Activated T-cell treated with anti-CD3 and anti-CD28 coated beads, Interleukin-2, amount 50 U/mL, for 4 hours (primary cell): Measurements from ENCODE around the gene ZNF292. TPM values are rescaled to one million over a fixed set of nuclear protein-coding genes. Genes with fewer than 3 reads are reported as not detected.
"Not testable (repeated sequence)": the region's sequence is repeated elsewhere in the genome, so short reads cannot be mapped to it uniquely, and the experiment has no call there.

Source experiments
- ATAC-seq, 2 donors: fragments of 200-7000 bp; cut with Tn5 transposase; one replicate each; pipeline ENCODE4 v1.10.0; 2021
- DNase-seq: peaks from one replicate; pipeline ENCODE4 v3.0.0-alpha.2; 2020
- H3K27me3 Mint-ChIP-seq: one replicate; pipeline ENCODE4 v1.8.0; 2021; ENCODE audit warnings: low read depth, mixed read lengths
- H3K36me3 Mint-ChIP-seq: one replicate; pipeline ENCODE4 v1.8.0; 2022; ENCODE audit warnings: mixed read lengths; ENCODE audit not compliant: insufficient read depth
- H3K4me1 Mint-ChIP-seq: one replicate; pipeline ENCODE4 v1.8.0; 2021; ENCODE audit warnings: low read depth, mixed read lengths
- H3K4me3 Mint-ChIP-seq: one replicate; pipeline ENCODE4 v1.8.0; 2021; ENCODE audit warnings: mild to moderate bottlenecking, moderate library complexity, mixed read lengths
- H3K9me3 Mint-ChIP-seq: one replicate; pipeline ENCODE4 v1.8.0; 2021; ENCODE audit warnings: mixed read lengths
- total RNA-seq, 3 donors: library from RNA; stranded (reverse); gene quantifications; one replicate each; pipeline ENCODE4 v1.2.1, GENCODE V29; 2021

ZNF292 gene
- total RNA-seq, 3 donors from 2014 or later = 26.5 to 46.3 (median 38.2) TPM

DNA sequence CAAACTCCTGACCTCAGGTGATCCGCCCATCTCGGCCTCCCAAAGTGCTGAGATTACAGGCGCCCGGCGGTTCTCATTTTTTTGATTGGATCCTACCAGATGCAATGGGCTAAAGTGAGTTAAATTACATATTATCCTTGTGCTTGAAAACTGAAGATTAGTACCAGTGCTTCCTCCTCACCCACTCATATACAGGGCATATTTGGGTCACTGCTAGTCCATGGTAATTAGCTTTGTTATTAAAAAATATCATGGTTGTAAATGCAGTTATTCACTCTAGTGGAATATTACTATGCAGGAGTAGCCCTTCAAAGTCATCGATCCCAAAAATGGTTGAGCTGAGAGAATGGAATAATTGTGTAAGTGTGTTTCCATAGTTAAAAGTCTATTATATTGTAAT lies 26.5 kb downstream of the ZNF292 start:
- peaks cover 51% of the 10 kb centered on the region for H3K36me3 Mint-ChIP-seq
- H3K4me1 Mint-ChIP-seq = peaks cover 81% of the 10 kb centered on the region
- no peaks in the 10 kb centered on the region for H3K27me3 Mint-ChIP-seq
- peak overlapping the region; percentile 16 for H3K4me3 Mint-ChIP-seq
- DNase-seq = no peak
- H3K9me3 Mint-ChIP-seq = peaks cover 3% of the 10 kb centered on the region
- peak in 1 of 2 donors; percentile 2 for ATAC-seq

DNA sequence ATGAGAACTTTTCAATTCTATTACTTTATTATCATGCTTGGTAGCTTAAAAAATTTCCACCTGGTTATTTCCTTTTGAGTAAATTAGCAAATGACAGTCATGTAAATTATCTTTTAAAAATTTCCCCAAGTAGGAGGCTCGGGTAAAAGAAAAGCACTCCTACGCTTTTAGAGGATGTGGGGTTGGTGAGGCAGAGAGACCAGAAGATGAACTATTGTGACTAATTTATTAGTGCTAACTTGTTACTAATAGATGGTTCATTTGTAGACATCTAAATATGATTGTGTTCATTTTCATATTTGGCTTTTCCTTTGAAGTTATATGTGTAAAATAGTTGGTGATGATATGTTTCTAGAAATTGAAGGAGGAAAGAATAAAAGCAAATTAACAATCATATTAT lies 27.0 kb downstream of the ZNF292 start:
- H3K9me3 Mint-ChIP-seq = peaks cover 1% of the 10 kb centered on the region
- DNase-seq (no peak), ATAC-seq (peak; percentile 67 to 83)
- H3K36me3 Mint-ChIP-seq = peaks cover 47% of the 10 kb centered on the region
- H3K4me3 Mint-ChIP-seq = peak overlapping the region; percentile 16
- peaks cover 77% of the 10 kb centered on the region for H3K4me1 Mint-ChIP-seq
- no peaks in the 10 kb centered on the region for H3K27me3 Mint-ChIP-seq

DNA sequence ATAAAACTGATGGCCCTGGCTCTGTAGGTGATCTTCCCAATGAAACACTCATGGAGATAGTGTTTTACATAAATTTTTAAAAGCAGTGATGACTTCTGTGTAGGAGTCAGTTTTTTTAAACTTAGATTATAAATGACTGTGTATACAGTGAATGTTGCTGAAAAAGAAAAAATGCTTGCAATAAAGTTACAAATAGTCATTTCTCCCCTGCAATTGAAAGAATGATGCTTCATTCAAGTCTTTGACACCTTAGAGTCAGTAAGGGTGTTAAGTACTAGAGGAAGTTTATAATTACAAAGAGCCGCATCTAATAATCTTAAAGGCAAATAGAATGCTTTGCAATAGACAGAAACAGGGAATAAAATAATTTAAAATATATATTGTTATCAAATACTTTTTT lies 27.6 kb downstream of the ZNF292 start:
- H3K36me3 Mint-ChIP-seq = peaks cover 42% of the 10 kb centered on the region

GRCh38 chr6:87183687-87184086 lies 28.3 kb downstream of the ZNF292 start:
- H3K27me3 Mint-ChIP-seq = no peaks in the 10 kb centered on the region
- no peak overlapping the region for H3K4me3 Mint-ChIP-seq
- DNase-seq (no peak), ATAC-seq (no peak)
- peaks cover 37% of the 10 kb centered on the region for H3K36me3 Mint-ChIP-seq
- peaks cover 72% of the 10 kb centered on the region for H3K4me1 Mint-ChIP-seq
- H3K9me3 Mint-ChIP-seq = no peaks in the 10 kb centered on the region

More for the DNA sequence above, 27.6 kb downstream of the ZNF292 start:
- Mint-ChIP-seq H3K9me3 (no peaks in the 10 kb centered on the region), H3K4me3 (peak overlapping the region; percentile 31), H3K27me3 (no peaks in the 10 kb centered on the region), H3K4me1 (peaks cover 75% of the 10 kb centered on the region)
- DNase-seq = no peak
- ATAC-seq = peak; percentile 80 to 91

DNA sequence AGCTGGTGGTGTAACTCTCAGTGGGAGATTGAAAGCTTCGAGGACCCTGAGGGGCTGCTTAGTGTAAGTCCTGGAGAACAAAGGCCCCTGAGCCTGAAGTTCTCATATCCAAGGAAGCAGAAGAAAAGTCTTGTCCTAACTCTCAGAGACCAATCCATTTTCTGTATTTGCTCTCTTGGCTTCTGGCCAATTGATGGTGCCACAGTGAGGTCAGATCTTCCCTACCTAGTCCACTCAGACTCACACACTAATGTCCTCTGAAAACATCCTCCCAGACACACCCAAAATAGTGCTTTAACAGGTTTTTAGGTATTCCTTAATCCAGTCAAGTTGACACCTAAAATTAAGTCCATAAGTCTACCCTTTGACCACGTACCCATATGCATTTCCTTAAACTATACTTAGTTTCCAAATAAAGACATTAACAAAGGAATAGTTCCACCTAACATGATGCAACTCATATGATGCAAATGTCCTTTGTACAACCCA lies 29.4 kb downstream of the ZNF292 start:
- H3K4me3 Mint-ChIP-seq = no peak overlapping the region
- H3K9me3 Mint-ChIP-seq = no peaks in the 10 kb centered on the region
- H3K4me1 Mint-ChIP-seq = peaks cover 69% of the 10 kb centered on the region
- ATAC-seq = no peak
- H3K36me3 Mint-ChIP-seq = peaks cover 36% of the 10 kb centered on the region
- H3K27me3 Mint-ChIP-seq = no peaks in the 10 kb centered on the region
- no peak for DNase-seq

DNA sequence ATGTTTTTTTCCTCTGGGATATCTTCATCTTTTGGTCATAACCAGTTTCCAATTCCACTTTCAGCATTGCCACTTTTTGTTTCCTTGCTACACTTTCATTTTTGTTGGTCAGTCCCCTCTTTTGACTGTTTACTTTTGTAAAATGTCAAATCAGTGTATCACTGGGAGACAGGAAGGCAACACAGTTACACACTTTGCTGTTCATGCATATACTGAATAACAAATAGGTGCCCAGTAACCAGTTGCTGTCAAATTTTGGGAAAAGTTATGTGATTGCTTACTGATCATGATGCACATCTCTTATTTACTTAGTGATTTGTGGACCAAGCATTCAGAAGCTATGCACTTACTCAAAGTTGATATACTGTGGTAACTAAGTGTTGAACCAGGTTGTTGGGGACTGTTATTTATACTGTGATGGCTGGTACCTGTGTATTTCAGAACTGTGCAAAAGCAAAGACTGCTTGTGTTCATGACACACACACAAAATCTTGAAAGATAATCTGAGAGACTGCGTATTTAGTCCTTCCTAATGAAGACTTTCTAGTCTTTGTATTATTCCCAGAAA lies 41.0 kb downstream of the ZNF292 start:
- Mint-ChIP-seq H3K36me3 (peaks cover 11% of the 10 kb centered on the region), H3K4me1 (peaks cover 82% of the 10 kb centered on the region), H3K9me3 (no peaks in the 10 kb centered on the region), H3K4me3 (no peak overlapping the region), H3K27me3 (no peaks in the 10 kb centered on the region)
- ATAC-seq (peak; percentile 27 to 32), DNase-seq (no peak)

DNA sequence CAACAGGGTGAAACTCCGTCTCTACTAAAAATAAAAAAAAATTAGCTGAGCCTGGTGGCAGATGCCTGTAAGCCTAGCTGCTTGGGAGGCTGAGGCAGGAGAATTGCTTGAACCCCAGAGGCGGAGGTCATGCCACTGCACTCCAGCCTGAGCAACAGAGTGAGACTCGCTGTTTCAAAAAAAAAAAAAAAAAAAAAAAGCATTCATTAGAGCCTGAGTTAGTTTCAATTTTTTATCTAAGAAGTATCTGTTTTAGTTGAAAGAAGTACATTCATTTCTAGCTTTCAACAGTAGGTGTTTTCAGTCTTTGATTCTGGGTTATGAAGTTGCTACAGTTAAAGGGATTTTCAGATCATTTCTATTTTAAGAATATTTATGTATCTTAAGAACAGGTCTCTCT lies 42.2 kb downstream of the ZNF292 start:
- peak; percentile 74 to 77 for ATAC-seq
- no peak overlapping the region for H3K4me3 Mint-ChIP-seq
- no peaks in the 10 kb centered on the region for H3K27me3 Mint-ChIP-seq
- peaks cover 11% of the 10 kb centered on the region for H3K36me3 Mint-ChIP-seq
- peaks cover 84% of the 10 kb centered on the region for H3K4me1 Mint-ChIP-seq
- DNase-seq = no peak
- H3K9me3 Mint-ChIP-seq = no peaks in the 10 kb centered on the region

- peaks cover 80% of the 10 kb centered on the region for H3K4me1 Mint-ChIP-seq
Measured at GRCh38 chr6:87198022-87198810, 42.9 kb downstream of the ZNF292 start.

DNA sequence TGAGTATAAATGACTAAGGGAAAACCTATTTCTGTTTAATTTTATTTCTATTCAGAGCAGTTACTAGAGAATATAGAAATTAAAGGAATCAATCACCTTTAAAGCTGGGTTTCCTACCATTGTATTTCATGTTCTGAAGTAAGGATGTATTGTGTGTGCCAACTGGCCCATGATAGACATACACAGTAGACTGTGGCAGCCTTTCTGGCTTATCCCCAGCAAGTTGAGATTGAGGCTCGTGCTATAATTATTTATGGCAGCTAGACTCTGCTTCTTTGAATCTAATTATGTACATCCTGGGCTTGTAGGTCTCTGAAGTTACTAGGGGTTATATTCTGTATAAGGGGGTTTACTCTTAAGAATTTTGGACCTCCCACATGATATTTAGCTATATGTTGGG lies 44.4 kb downstream of the ZNF292 start:
- peaks cover 19% of the 10 kb centered on the region for H3K36me3 Mint-ChIP-seq
- H3K4me3 Mint-ChIP-seq = no peak overlapping the region
- no peak for ATAC-seq
- no peaks in the 10 kb centered on the region for H3K9me3 Mint-ChIP-seq
- H3K27me3 Mint-ChIP-seq = no peaks in the 10 kb centered on the region
- H3K4me1 Mint-ChIP-seq = peaks cover 81% of the 10 kb centered on the region
- no peak for DNase-seq

More at GRCh38 chr6:87198022-87198810, 42.9 kb downstream of the ZNF292 start:
- not testable (repeated sequence) for DNase-seq, H3K27me3 Mint-ChIP-seq, H3K9me3 Mint-ChIP-seq, H3K4me3 Mint-ChIP-seq, ATAC-seq
- peaks cover 11% of the 10 kb centered on the region for H3K36me3 Mint-ChIP-seq

- Mint-ChIP-seq H3K36me3 (peaks cover 21% of the 10 kb centered on the region), H3K4me1 (peaks cover 82% of the 10 kb centered on the region), H3K27me3 (no peaks in the 10 kb centered on the region), H3K9me3 (no peaks in the 10 kb centered on the region), H3K4me3 (no peak overlapping the region)
- ATAC-seq (no peak), DNase-seq (no peak)
Measured at GRCh38 chr6:87200469-87201175, 45.3 kb downstream of the ZNF292 start.

DNA sequence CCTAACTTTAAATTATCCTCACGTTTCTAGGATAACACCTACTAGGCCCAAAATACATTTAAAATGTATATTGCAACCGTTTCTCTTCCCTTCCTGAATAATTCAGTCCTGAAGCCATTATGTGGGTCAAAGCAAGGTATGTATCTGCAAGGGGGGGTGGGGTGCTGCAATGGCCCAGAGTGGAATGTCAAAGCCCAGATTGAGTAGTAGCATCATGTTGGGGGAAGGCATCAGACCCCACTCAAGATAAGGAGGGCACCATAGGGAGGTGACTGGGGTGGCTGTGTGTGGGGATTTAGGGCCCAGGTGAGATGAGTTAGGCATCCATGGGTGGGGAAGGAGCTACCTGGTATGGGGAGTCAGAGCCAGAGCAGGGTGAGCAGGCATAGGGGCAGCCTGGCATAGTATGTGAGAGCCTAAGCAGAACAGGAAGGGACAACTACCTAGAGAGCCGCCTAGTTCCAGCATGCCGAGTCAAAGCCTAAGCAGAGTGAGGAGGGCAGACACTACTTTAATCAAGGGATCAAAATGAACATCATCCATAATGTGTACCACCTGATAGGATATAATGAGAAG lies 48.2 kb downstream of the ZNF292 start:
- H3K9me3 Mint-ChIP-seq = no peaks in the 10 kb centered on the region
- H3K36me3 Mint-ChIP-seq = peaks cover 31% of the 10 kb centered on the region
- peaks cover 79% of the 10 kb centered on the region for H3K4me1 Mint-ChIP-seq
- ATAC-seq = no peak
- H3K27me3 Mint-ChIP-seq = no peaks in the 10 kb centered on the region
- DNase-seq = no peak
- no peak overlapping the region for H3K4me3 Mint-ChIP-seq

DNA sequence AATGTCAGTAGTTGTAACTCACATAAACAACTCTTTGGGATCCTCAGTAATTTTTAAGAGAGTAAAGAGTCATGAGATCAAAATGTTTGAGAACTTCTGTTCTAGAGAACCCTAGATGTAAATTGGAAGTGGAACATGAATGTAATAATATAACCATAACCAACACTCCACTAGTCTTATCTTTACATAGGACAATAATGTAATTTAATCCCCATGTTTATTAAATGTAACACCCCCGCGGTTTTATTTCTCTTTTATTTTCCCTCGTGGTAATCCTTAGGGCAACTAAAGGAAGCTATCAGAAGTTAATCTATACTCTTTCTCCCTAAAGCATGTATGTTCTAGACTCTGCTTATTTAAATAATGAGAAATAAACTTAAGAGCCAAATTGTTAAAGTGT lies 54.4 kb downstream of the ZNF292 start:
- no peak for DNase-seq
- Mint-ChIP-seq H3K36me3 (peaks cover 32% of the 10 kb centered on the region), H3K9me3 (no peaks in the 10 kb centered on the region), H3K4me3 (no peak overlapping the region), H3K4me1 (peaks cover 84% of the 10 kb centered on the region), H3K27me3 (no peaks in the 10 kb centered on the region)
- no peak for ATAC-seq

GRCh38 chr6:87210979-87211378 lies 55.6 kb downstream of the ZNF292 start:
- H3K27me3 Mint-ChIP-seq = no peaks in the 10 kb centered on the region
- H3K4me1 Mint-ChIP-seq = peaks cover 77% of the 10 kb centered on the region
- no peaks in the 10 kb centered on the region for H3K9me3 Mint-ChIP-seq
- DNase-seq (no peak), ATAC-seq (peak; percentile 97 to 100)
- peaks cover 30% of the 10 kb centered on the region for H3K36me3 Mint-ChIP-seq
- no peak overlapping the region for H3K4me3 Mint-ChIP-seq

GRCh38 chr6:87212596-87212995 lies 57.2 kb downstream of the ZNF292 start:
- Mint-ChIP-seq H3K27me3 (no peaks in the 10 kb centered on the region), H3K4me3 (no peak overlapping the region), H3K36me3 (peaks cover 24% of the 10 kb centered on the region), H3K4me1 (peaks cover 66% of the 10 kb centered on the region), H3K9me3 (no peaks in the 10 kb centered on the region)
- DNase-seq = no peak
- ATAC-seq = no peak
